HG02970 (cell line): Measurements from ENCODE around the gene FRRS1.

Experiments used
- ATAC-seq: cut with Tn5 transposase; IDR thresholded peaks from one replicate; pipeline ENCODE4 v1.9.1; 2021; ENCODE audit warnings: mild to moderate bottlenecking, moderate library complexity, moderate number of reproducible peaks; ENCODE audit not compliant: unreplicated experiment, low FRiP score

The FRRS1 gene

GRCh38 chr1:99681583-99681982 is 84.9 kb downstream of the FRRS1 start:
- no peak for ATAC-seq

GRCh38 chr1:99680270-99680669 is 86.2 kb downstream of the FRRS1 start:
- no peak for ATAC-seq

GRCh38 chr1:99677416-99677815 is 89.0 kb downstream of the FRRS1 start:
- no peak for ATAC-seq

- ATAC-seq = no peak
Measured at GRCh38 chr1:99676876-99677275, 89.6 kb downstream of the FRRS1 start.

- ATAC-seq = no peak
Measured at GRCh38 chr1:99675994-99676393, 90.4 kb downstream of the FRRS1 start.

- ATAC-seq = no peak
Measured at GRCh38 chr1:99675292-99675691, 91.1 kb downstream of the FRRS1 start.

- ATAC-seq = no peak
Measured at GRCh38 chr1:99674115-99675064, 92.0 kb downstream of the FRRS1 start.

GRCh38 chr1:99673315-99673714 is 93.1 kb downstream of the FRRS1 start:
- ATAC-seq = no peak

- no peak for ATAC-seq
Measured at GRCh38 chr1:99672530-99673213, 93.8 kb downstream of the FRRS1 start.

GRCh38 chr1:99672038-99672437 is 94.4 kb downstream of the FRRS1 start:
- no peak for ATAC-seq

GRCh38 chr1:99670583-99670982 is 95.9 kb downstream of the FRRS1 start:
- ATAC-seq = no peak

- no peak for ATAC-seq
Measured at GRCh38 chr1:99669821-99670220, 96.6 kb downstream of the FRRS1 start.

GRCh38 chr1:99669376-99669775 is 97.1 kb downstream of the FRRS1 start:
- no peak for ATAC-seq

GRCh38 chr1:99665212-99665611 is 101.2 kb downstream of the FRRS1 start:
- ATAC-seq = no peak

GRCh38 chr1:99663501-99663900 is 102.9 kb downstream of the FRRS1 start:
- ATAC-seq = no peak

GRCh38 chr1:99662539-99663080 is 103.8 kb downstream of the FRRS1 start:
- ATAC-seq = no peak

GRCh38 chr1:99661780-99662179 is 104.7 kb downstream of the FRRS1 start:
- ATAC-seq = no peak

- ATAC-seq = no peak
Measured at GRCh38 chr1:99660496-99660895, 105.9 kb downstream of the FRRS1 start.

- no peak for ATAC-seq
Measured at GRCh38 chr1:99659755-99660210, 106.7 kb downstream of the FRRS1 start.
